ENCODE data around the gene ITCH.

Gene ITCH

GRCh38 chr20:34318609-34319443, 44.2 kb upstream of the ITCH start:
- Histone ChIP-seq H3K4me3 (ENCODE audit: insufficient read depth, low read length, poor library complexity, severe bottlenecking) (no peak overlapping the region), H3F3A (ENCODE audit: insufficient read depth) (no peaks in the 10 kb centered on the region), H3K27ac (ENCODE audit: low read depth, low read length) (no peak overlapping the region), H4K20me1 (ENCODE audit: low read depth, low read length) (no peaks in the 10 kb centered on the region), H3K27me3 (ENCODE audit: low read length) (no peaks in the 10 kb centered on the region), H3K9ac (ENCODE audit: low read length) (no peak overlapping the region), H3K4me2 (ENCODE audit: low read depth, low read length, poor library complexity, severe bottlenecking) (no peak overlapping the region), H3K9me3 (ENCODE audit: insufficient read depth, low read length) (no peaks in the 10 kb centered on the region), H3K9me2 (replicated peaks; ENCODE audit: insufficient read depth, low read length) (no peaks in the 10 kb centered on the region), H3K36me3 (ENCODE audit: low read length) (no peaks in the 10 kb centered on the region), H2AFZ (ENCODE audit: low read depth, low read length, severe bottlenecking) (no peak overlapping the region), H3K79me2 (ENCODE audit: insufficient read depth, low read length) (no peaks in the 10 kb centered on the region)
- TF ChIP-seq EZH2phosphoT487 (conservative IDR thresholded peaks at IDR 0.05; ENCODE audit: low read length) (no peak), CTCF (IDR thresholded peaks at IDR 0.05; ENCODE audit: insufficient read depth, low read length, poor library complexity, severe bottlenecking) (no peak)

- no peaks in the 10 kb centered on the region for H3K9me3 ChIP-seq (ENCODE audit: insufficient read depth, low read length)
- no peaks in the 10 kb centered on the region for H3K9me2 ChIP-seq (replicated peaks; ENCODE audit: insufficient read depth, low read length)
- TF ChIP-seq EZH2phosphoT487 (conservative IDR thresholded peaks at IDR 0.05; ENCODE audit: low read length): no peak
- no peak for TF ChIP-seq CTCF (IDR thresholded peaks at IDR 0.05; ENCODE audit: insufficient read depth, low read length, poor library complexity, severe bottlenecking)
- no peaks in the 10 kb centered on the region for H3K27me3 ChIP-seq (ENCODE audit: low read length)
- H3K79me2 ChIP-seq (ENCODE audit: insufficient read depth, low read length): no peaks in the 10 kb centered on the region
- no peak overlapping the region for H3K9ac ChIP-seq (ENCODE audit: low read length)
- H2AFZ ChIP-seq (ENCODE audit: low read depth, low read length, severe bottlenecking): no peak overlapping the region
- H3K4me3 ChIP-seq (ENCODE audit: insufficient read depth, low read length, poor library complexity, severe bottlenecking): no peak overlapping the region
- H3K27ac ChIP-seq (ENCODE audit: low read depth, low read length): no peak overlapping the region
- H3F3A ChIP-seq (ENCODE audit: insufficient read depth): no peaks in the 10 kb centered on the region
- H3K4me2 ChIP-seq (ENCODE audit: low read depth, low read length, poor library complexity, severe bottlenecking): no peak overlapping the region
- no peaks in the 10 kb centered on the region for H4K20me1 ChIP-seq (ENCODE audit: low read depth, low read length)
- H3K36me3 ChIP-seq (ENCODE audit: low read length): no peaks in the 10 kb centered on the region
These were observed 42.2 kb upstream of the ITCH start for GRCh38 chr20:34320861-34321260.

GRCh38 chr20:34322267-34323105, 40.6 kb upstream of the ITCH start:
- H2AFZ ChIP-seq (ENCODE audit: low read depth, low read length, severe bottlenecking): no peak overlapping the region
- H3K9ac ChIP-seq (ENCODE audit: low read length): no peak overlapping the region
- H3K9me2 ChIP-seq (replicated peaks; ENCODE audit: insufficient read depth, low read length): no peaks in the 10 kb centered on the region
- no peaks in the 10 kb centered on the region for H3K79me2 ChIP-seq (ENCODE audit: insufficient read depth, low read length)
- H3F3A ChIP-seq (ENCODE audit: insufficient read depth): no peaks in the 10 kb centered on the region
- no peak overlapping the region for H3K27ac ChIP-seq (ENCODE audit: low read depth, low read length)
- H4K20me1 ChIP-seq (ENCODE audit: low read depth, low read length): no peaks in the 10 kb centered on the region
- TF ChIP-seq EZH2phosphoT487 (conservative IDR thresholded peaks at IDR 0.05; ENCODE audit: low read length) (no peak), CTCF (IDR thresholded peaks at IDR 0.05; ENCODE audit: insufficient read depth, low read length, poor library complexity, severe bottlenecking) (no peak)
- no peaks in the 10 kb centered on the region for H3K9me3 ChIP-seq (ENCODE audit: insufficient read depth, low read length)
- H3K4me3 ChIP-seq (ENCODE audit: insufficient read depth, low read length, poor library complexity, severe bottlenecking): no peak overlapping the region
- no peaks in the 10 kb centered on the region for H3K36me3 ChIP-seq (ENCODE audit: low read length)
- no peak overlapping the region for H3K4me2 ChIP-seq (ENCODE audit: low read depth, low read length, poor library complexity, severe bottlenecking)
- H3K27me3 ChIP-seq (ENCODE audit: low read length): no peaks in the 10 kb centered on the region
